ENCODE measurements around the gene ARHGAP33. TPM values are rescaled to one million over a fixed set of nuclear protein-coding genes. Genes with fewer than 3 reads are reported as not detected.
A peak's percentile ranks its signal among the peaks of the same experiment; 100 is the strongest.

ARHGAP33 gene
- total and polyA plus RNA-seq, 10 of the 15 experiments (the other 5 are each of a cell fraction or from before 2014, with no cell fraction given), result 0.05 to 22.9 (median 2.3) TPM; not detected in 1

DNA sequence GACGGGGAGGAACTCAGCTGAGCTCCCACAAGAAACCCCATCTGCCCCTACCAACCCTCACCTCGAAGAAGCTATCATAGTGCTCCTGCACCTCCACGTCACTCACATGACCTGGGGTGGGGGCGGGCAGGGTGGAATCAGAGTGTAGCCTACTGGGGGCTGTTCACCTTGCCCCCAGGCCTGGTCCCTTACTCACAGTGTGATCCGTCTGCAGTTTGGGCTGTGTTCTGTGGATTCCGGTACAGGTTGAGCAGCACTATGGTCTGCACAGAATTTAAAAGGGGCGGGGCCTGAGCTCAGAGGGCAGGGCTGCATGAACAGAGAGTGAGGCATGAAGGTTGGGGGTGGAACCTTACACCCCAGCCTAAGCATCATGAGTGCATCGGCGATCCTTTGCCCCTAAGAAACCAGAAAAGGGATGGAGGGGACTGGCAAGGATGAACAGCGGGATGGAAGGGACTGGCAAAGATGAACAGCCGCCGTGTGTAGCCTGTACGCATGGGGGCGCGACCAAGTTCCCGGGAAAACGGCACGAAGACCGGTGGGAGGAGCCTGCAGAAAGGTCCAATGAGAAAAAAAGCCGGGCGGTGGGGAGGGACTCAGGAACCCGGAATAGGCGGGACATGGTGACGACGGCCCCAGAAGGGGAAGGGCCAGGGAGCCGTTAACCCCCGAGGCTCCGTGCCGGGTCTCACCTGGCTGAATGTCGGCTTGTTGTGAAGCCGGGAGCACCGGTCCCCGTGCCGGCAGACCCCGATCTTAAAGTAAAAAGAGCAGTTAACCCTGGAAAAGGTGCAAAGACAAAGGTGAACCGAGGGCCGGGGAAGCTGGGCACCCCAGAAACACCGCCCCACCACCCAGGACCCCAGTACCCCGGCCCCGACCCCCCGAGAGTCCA is 30.7 kb upstream of the ARHGAP33 start (continued):
- TF ChIP-seq, protein P1, sequence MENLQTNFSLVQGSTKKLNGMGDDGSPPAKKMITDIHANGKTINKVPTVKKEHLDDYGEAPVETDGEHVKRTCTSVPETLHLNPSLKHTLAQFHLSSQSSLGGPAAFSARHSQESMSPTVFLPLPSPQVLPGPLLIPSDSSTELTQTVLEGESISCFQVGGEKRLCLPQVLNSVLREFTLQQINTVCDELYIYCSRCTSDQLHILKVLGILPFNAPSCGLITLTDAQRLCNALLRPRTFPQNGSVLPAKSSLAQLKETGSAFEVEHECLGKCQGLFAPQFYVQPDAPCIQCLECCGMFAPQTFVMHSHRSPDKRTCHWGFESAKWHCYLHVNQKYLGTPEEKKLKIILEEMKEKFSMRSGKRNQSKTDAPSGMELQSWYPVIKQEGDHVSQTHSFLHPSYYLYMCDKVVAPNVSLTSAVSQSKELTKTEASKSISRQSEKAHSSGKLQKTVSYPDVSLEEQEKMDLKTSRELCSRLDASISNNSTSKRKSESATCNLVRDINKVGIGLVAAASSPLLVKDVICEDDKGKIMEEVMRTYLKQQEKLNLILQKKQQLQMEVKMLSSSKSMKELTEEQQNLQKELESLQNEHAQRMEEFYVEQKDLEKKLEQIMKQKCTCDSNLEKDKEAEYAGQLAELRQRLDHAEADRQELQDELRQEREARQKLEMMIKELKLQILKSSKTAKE (IDR thresholded peaks at IDR 0.05; ENCODE audit: low read depth, poor library complexity, severe bottlenecking), result no peak
- no peak for TF ChIP-seq NR2C2 (IDR thresholded peaks at IDR 0.05; ENCODE audit: borderline replicate concordance, control insufficient read depth, insufficient read length, low read depth)
- TF ChIP-seq RCOR1 (conservative IDR thresholded peaks at IDR 0.05; ENCODE audit: low read depth, low read length), result no peak
- TF ChIP-seq HDAC6 (IDR thresholded peaks at IDR 0.05; ENCODE audit: unreplicated experiment), result no peak
- TF ChIP-seq ESRRA (IDR thresholded peaks at IDR 0.05; ENCODE audit: low read length), result no peak
- TF ChIP-seq NR2F1 (conservative IDR thresholded peaks at IDR 0.05), result no peak
- TF ChIP-seq TCF7 (IDR thresholded peaks at IDR 0.05; ENCODE audit: borderline replicate concordance), result no peak
- TF ChIP-seq, protein P2, sequence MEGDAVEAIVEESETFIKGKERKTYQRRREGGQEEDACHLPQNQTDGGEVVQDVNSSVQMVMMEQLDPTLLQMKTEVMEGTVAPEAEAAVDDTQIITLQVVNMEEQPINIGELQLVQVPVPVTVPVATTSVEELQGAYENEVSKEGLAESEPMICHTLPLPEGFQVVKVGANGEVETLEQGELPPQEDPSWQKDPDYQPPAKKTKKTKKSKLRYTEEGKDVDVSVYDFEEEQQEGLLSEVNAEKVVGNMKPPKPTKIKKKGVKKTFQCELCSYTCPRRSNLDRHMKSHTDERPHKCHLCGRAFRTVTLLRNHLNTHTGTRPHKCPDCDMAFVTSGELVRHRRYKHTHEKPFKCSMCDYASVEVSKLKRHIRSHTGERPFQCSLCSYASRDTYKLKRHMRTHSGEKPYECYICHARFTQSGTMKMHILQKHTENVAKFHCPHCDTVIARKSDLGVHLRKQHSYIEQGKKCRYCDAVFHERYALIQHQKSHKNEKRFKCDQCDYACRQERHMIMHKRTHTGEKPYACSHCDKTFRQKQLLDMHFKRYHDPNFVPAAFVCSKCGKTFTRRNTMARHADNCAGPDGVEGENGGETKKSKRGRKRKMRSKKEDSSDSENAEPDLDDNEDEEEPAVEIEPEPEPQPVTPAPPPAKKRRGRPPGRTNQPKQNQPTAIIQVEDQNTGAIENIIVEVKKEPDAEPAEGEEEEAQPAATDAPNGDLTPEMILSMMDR (IDR thresholded peaks at IDR 0.05 in 2 of 3, conservative IDR thresholded peaks at IDR 0.05 in 1 of 3; ENCODE audit: control insufficient read depth in 2 of 3, extremely low read depth in 1 of 3, insufficient read depth in 1 of 3, low read depth in 3 of 3, low read length in 3 of 3), result peak; percentile 13 to 38 (median 24); a peak in 3 of 6 replicates
- 0 out of 2 replicates have a peak, but pooled peaks have one; percentile 10 for TF ChIP-seq SIN3A (IDR thresholded peaks at IDR 0.05; ENCODE audit: low read depth, low read length)
- TF ChIP-seq RB1 (IDR thresholded peaks at IDR 0.05; ENCODE audit: borderline replicate concordance), result peak; percentile 55; the same call in 1 of the 2 replicates
- TF ChIP-seq SP1 (IDR thresholded peaks at IDR 0.05; ENCODE audit: low read depth, low read length), result peak; percentile 69
- 0 out of 2 replicates have a peak, but pooled peaks have one; percentile 66 for TF ChIP-seq TAF1 (IDR thresholded peaks at IDR 0.05; ENCODE audit: borderline replicate concordance, low read depth, low read length)
- peak; percentile 79 for TF ChIP-seq POLR2A (IDR thresholded peaks at IDR 0.05; ENCODE audit: low read depth, low read length)
- no peak for TF ChIP-seq POLR2AphosphoS2 (IDR thresholded peaks at IDR 0.05; ENCODE audit: low read depth, low read length)
- TF ChIP-seq, protein P3, sequence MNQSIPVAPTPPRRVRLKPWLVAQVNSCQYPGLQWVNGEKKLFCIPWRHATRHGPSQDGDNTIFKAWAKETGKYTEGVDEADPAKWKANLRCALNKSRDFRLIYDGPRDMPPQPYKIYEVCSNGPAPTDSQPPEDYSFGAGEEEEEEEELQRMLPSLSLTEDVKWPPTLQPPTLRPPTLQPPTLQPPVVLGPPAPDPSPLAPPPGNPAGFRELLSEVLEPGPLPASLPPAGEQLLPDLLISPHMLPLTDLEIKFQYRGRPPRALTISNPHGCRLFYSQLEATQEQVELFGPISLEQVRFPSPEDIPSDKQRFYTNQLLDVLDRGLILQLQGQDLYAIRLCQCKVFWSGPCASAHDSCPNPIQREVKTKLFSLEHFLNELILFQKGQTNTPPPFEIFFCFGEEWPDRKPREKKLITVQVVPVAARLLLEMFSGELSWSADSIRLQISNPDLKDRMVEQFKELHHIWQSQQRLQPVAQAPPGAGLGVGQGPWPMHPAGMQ (IDR thresholded peaks at IDR 0.05; ENCODE audit: borderline replicate concordance), result no peak
- peak; percentile 81 for TF ChIP-seq POLR2AphosphoS5 (IDR thresholded peaks at IDR 0.05; ENCODE audit: low read length)
- TF ChIP-seq EED (IDR thresholded peaks at IDR 0.05; ENCODE audit: low read depth), result no peak
- no peak for TF ChIP-seq SUZ12 (IDR thresholded peaks at IDR 0.05; ENCODE audit: unreplicated experiment)
- peak in 1 of 2 experiments; percentile 45; a peak in 2 of 4 replicates for TF ChIP-seq BHLHE40 (IDR thresholded peaks at IDR 0.05; ENCODE audit: borderline replicate concordance in 1 of 2, low read depth in 2 of 2, low read length in 1 of 2)
- no peak for TF ChIP-seq HDAC2 (IDR thresholded peaks at IDR 0.05)
- no peak for TF ChIP-seq ZSCAN29 (IDR thresholded peaks at IDR 0.05)
- TF ChIP-seq, protein P4, sequence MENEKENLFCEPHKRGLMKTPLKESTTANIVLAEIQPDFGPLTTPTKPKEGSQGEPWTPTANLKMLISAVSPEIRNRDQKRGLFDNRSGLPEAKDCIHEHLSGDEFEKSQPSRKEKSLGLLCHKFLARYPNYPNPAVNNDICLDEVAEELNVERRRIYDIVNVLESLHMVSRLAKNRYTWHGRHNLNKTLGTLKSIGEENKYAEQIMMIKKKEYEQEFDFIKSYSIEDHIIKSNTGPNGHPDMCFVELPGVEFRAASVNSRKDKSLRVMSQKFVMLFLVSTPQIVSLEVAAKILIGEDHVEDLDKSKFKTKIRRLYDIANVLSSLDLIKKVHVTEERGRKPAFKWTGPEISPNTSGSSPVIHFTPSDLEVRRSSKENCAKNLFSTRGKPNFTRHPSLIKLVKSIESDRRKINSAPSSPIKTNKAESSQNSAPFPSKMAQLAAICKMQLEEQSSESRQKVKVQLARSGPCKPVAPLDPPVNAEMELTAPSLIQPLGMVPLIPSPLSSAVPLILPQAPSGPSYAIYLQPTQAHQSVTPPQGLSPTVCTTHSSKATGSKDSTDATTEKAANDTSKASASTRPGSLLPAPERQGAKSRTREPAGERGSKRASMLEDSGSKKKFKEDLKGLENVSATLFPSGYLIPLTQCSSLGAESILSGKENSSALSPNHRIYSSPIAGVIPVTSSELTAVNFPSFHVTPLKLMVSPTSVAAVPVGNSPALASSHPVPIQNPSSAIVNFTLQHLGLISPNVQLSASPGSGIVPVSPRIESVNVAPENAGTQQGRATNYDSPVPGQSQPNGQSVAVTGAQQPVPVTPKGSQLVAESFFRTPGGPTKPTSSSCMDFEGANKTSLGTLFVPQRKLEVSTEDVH (IDR thresholded peaks at IDR 0.05; ENCODE audit: low read depth, partially characterized antibody), result peak; percentile 98
